ENCODE results near the gene PANX1. TPM values are rescaled to one million over a fixed set of nuclear protein-coding genes. Genes with fewer than 3 reads are reported as not detected.

PANX1 gene
- total and polyA plus RNA-seq, 2 experiments from 2014 or later, result 13.0 to 16.5 TPM

GRCh38 chr11:94091091-94091490 lies 37.5 kb upstream of the PANX1 start:
- H3K4me3 ChIP-seq, result no peak overlapping the region
- H3K27ac ChIP-seq, result no peak overlapping the region
- no peaks in the 10 kb centered on the region for H3K9me3 ChIP-seq (ENCODE audit: low read depth)
- no peak for TF ChIP-seq CTCF (IDR thresholded peaks at IDR 0.05; ENCODE audit: low read depth, low read length)
- no peaks in the 10 kb centered on the region for H3K36me3 ChIP-seq
- H3K27me3 ChIP-seq, result no peaks in the 10 kb centered on the region
- no peaks in the 10 kb centered on the region for H3K4me1 ChIP-seq (ENCODE audit: low read depth)
- no peak for DNase-seq (ENCODE audit: low read depth in 1 of 2, low spot score in 1 of 2)

DNA sequence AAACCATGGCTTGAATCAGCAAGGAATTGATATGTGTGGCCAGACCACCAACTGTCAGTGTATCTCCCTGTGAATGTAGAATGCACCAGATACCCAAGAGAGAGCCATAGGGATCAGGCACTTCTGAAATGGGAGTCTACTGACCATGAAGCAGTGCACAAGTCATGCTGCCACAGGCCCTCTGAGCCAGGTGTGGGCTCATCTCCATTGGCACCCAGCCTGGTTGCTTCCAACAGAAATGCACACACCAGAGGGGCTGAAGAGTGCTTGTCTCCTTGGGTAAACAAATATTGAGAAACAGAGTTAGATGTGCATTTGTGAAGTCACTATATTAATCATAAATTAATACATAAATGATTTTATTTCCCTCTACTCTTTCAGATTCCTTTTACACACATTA lies 28.4 kb upstream of the PANX1 start:
- Histone ChIP-seq H3K4me3 (no peak overlapping the region), H3K36me3 (no peaks in the 10 kb centered on the region), H3K4me1 (ENCODE audit: low read depth) (no peaks in the 10 kb centered on the region), H3K27ac (no peak overlapping the region), H3K9me3 (ENCODE audit: low read depth) (no peaks in the 10 kb centered on the region), H3K27me3 (no peaks in the 10 kb centered on the region)
- TF ChIP-seq CTCF (IDR thresholded peaks at IDR 0.05; ENCODE audit: low read depth, low read length), result no peak
- DNase-seq (ENCODE audit: low read depth in 1 of 2, low spot score in 1 of 2), result no peak

DNA sequence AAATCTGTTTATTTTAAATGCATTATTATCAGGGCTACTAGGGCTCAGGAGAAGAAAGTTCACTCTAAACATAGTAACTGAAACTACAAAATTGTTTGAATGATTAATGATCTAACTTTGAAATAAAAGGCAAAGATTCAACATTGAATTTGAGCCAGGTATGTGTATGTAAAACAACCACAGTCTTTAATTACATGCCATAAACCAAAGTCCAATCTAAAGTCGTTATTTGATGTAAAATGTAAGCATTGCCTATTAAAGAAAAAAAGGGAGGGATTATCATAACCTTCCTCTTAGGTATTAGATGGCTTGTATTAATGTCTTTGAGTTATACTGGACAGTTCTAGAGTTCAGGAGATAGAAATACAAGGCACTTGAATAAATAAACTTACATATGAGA lies 25.2 kb upstream of the PANX1 start:
- H3K4me3 ChIP-seq, result no peak overlapping the region
- no peaks in the 10 kb centered on the region for H3K4me1 ChIP-seq (ENCODE audit: low read depth)
- H3K27ac ChIP-seq, result no peak overlapping the region
- TF ChIP-seq CTCF (IDR thresholded peaks at IDR 0.05; ENCODE audit: low read depth, low read length), result no peak
- DNase-seq (ENCODE audit: low read depth in 1 of 2, low spot score in 1 of 2), result no peak
- no peaks in the 10 kb centered on the region for H3K9me3 ChIP-seq (ENCODE audit: low read depth)
- H3K27me3 ChIP-seq, result no peaks in the 10 kb centered on the region
- H3K36me3 ChIP-seq, result no peaks in the 10 kb centered on the region

- DNase-seq (ENCODE audit: low read depth in 1 of 2, low spot score in 1 of 2), result no peak
- H3K36me3 ChIP-seq, result no peaks in the 10 kb centered on the region
- H3K9me3 ChIP-seq (ENCODE audit: low read depth), result no peaks in the 10 kb centered on the region
- H3K4me3 ChIP-seq, result no peak overlapping the region
- H3K27me3 ChIP-seq, result no peaks in the 10 kb centered on the region
- no peaks in the 10 kb centered on the region for H3K4me1 ChIP-seq (ENCODE audit: low read depth)
- no peak overlapping the region for H3K27ac ChIP-seq
- TF ChIP-seq CTCF (IDR thresholded peaks at IDR 0.05; ENCODE audit: low read depth, low read length), result no peak
Measured at GRCh38 chr11:94104734-94105133, 23.9 kb upstream of the PANX1 start.

- no peak for DNase-seq (ENCODE audit: low read depth in 1 of 2, low spot score in 1 of 2)
- H3K9me3 ChIP-seq (ENCODE audit: low read depth), result no peaks in the 10 kb centered on the region
- H3K27me3 ChIP-seq, result no peaks in the 10 kb centered on the region
Measured at GRCh38 chr11:94106716-94107115, 21.9 kb upstream of the PANX1 start.

More at GRCh38 chr11:94106716-94107115, 21.9 kb upstream of the PANX1 start:
- Histone ChIP-seq H3K4me1 (ENCODE audit: low read depth) (no peaks in the 10 kb centered on the region), H3K4me3 (no peak overlapping the region), H3K27ac (no peak overlapping the region), H3K36me3 (no peaks in the 10 kb centered on the region)
- no peak for TF ChIP-seq CTCF (IDR thresholded peaks at IDR 0.05; ENCODE audit: low read depth, low read length)
